NCI-H146 treated with DMSO at 0.1 percent for 48 hours (cell line): ENCODE results near the gene MYO1F.
"Not testable (repeated sequence)": the region's sequence is repeated elsewhere in the genome, so short reads cannot be mapped to it uniquely, and the experiment has no call there.

Source experiments
- DNase-seq: peaks from one replicate; lab custom pipeline; 2025; ENCODE audit not compliant: unreplicated experiment; lab: John Stamatoyannopoulos, UW

MYO1F gene

GRCh38 chr19:8567522-8568172, 9.6 kb downstream of the MYO1F start:
- no peak for DNase-seq

- no peak for DNase-seq
These were observed 10.4 kb downstream of the MYO1F start for GRCh38 chr19:8566855-8567254.

- DNase-seq = not testable (repeated sequence)
These were observed 12.4 kb downstream of the MYO1F start for GRCh38 chr19:8564866-8565265.

GRCh38 chr19:8561075-8561764, 16.0 kb downstream of the MYO1F start:
- no peak for DNase-seq

GRCh38 chr19:8558325-8558724, 18.9 kb downstream of the MYO1F start:
- DNase-seq = no peak

GRCh38 chr19:8557642-8558238, 19.5 kb downstream of the MYO1F start:
- no peak for DNase-seq

GRCh38 chr19:8553729-8554128, 23.5 kb downstream of the MYO1F start:
- not testable (repeated sequence) for DNase-seq

GRCh38 chr19:8552810-8553209, 24.4 kb downstream of the MYO1F start:
- no peak for DNase-seq

- DNase-seq = no peak
These were observed 27.2 kb downstream of the MYO1F start for GRCh38 chr19:8550070-8550469.

- DNase-seq = no peak
These were observed 31.5 kb downstream of the MYO1F start for GRCh38 chr19:8545743-8546142.

- DNase-seq = no peak
These were observed 33.1 kb downstream of the MYO1F start for GRCh38 chr19:8544168-8544567.

- no peak for DNase-seq
These were observed 37.6 kb downstream of the MYO1F start for GRCh38 chr19:8539621-8540149.

GRCh38 chr19:8537099-8537498, 40.1 kb downstream of the MYO1F start:
- no peak for DNase-seq

- no peak for DNase-seq
These were observed 41.0 kb downstream of the MYO1F start for GRCh38 chr19:8536282-8536681.

GRCh38 chr19:8532225-8532624, 45.0 kb downstream of the MYO1F start:
- no peak for DNase-seq

- DNase-seq = no peak
These were observed 45.8 kb downstream of the MYO1F start for GRCh38 chr19:8531470-8531869.

GRCh38 chr19:8530061-8530679, 47.1 kb downstream of the MYO1F start:
- no peak for DNase-seq

- DNase-seq = no peak
These were observed 47.8 kb downstream of the MYO1F start for GRCh38 chr19:8529369-8530006.

- no peak for DNase-seq
These were observed 48.7 kb downstream of the MYO1F start for GRCh38 chr19:8528500-8528899.

GRCh38 chr19:8526345-8527091, 50.7 kb downstream of the MYO1F start:
- peak; percentile 60 for DNase-seq

GRCh38 chr19:8525401-8525684, 51.9 kb downstream of the MYO1F start:
- DNase-seq = no peak
